ENCODE measurements around the gene JAZF1.

DNA sequence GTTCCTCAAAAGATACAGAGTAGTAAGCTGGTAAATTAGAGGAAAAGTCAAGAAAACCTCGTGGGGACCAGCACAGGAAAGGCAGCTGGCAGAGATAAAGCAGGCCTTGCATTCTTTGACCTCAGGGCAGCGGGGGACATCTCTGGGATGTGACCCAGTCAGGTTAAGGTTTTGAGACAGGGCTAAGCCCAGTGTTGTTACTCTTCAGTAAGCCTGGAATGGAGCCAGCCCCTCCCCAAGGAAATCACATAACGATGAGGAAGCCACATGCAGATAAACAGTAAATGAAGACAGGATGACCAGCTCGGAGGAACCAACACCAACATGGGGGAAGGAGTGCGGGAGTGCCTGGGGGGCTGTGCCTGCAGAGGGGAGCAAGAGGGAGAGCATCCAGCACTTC is 99.6 kb downstream of the JAZF1 start:
- TF ChIP-seq POLR2A (IDR thresholded peaks at IDR 0.05; ENCODE audit: low read depth, low read length) = no peak
- no peak for TF ChIP-seq SMC3 (IDR thresholded peaks at IDR 0.05; ENCODE audit: low read depth, low read length)
- TF ChIP-seq, protein P1, sequence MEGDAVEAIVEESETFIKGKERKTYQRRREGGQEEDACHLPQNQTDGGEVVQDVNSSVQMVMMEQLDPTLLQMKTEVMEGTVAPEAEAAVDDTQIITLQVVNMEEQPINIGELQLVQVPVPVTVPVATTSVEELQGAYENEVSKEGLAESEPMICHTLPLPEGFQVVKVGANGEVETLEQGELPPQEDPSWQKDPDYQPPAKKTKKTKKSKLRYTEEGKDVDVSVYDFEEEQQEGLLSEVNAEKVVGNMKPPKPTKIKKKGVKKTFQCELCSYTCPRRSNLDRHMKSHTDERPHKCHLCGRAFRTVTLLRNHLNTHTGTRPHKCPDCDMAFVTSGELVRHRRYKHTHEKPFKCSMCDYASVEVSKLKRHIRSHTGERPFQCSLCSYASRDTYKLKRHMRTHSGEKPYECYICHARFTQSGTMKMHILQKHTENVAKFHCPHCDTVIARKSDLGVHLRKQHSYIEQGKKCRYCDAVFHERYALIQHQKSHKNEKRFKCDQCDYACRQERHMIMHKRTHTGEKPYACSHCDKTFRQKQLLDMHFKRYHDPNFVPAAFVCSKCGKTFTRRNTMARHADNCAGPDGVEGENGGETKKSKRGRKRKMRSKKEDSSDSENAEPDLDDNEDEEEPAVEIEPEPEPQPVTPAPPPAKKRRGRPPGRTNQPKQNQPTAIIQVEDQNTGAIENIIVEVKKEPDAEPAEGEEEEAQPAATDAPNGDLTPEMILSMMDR (conservative IDR thresholded peaks at IDR 0.05; ENCODE audit: low read depth, low read length) = no peak
- TF ChIP-seq MXI1 (IDR thresholded peaks at IDR 0.05; ENCODE audit: borderline replicate concordance, low read depth, low read length) = no peak
- TF ChIP-seq, protein P2, sequence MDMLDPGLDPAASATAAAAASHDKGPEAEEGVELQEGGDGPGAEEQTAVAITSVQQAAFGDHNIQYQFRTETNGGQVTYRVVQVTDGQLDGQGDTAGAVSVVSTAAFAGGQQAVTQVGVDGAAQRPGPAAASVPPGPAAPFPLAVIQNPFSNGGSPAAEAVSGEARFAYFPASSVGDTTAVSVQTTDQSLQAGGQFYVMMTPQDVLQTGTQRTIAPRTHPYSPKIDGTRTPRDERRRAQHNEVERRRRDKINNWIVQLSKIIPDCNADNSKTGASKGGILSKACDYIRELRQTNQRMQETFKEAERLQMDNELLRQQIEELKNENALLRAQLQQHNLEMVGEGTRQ (IDR thresholded peaks at IDR 0.05; ENCODE audit: low read depth, low read length) = no peak
- no peak for TF ChIP-seq BHLHE40 (IDR thresholded peaks at IDR 0.05; ENCODE audit: low read depth, low read length)
- TF ChIP-seq MAFK (IDR thresholded peaks at IDR 0.05; ENCODE audit: low read depth, low read length) = no peak
- no peak for TF ChIP-seq CEBPB (IDR thresholded peaks at IDR 0.05; ENCODE audit: low read depth, low read length)
- TF ChIP-seq CHD1 (IDR thresholded peaks at IDR 0.05; ENCODE audit: low read depth, low read length) = no peak
- no peak for TF ChIP-seq RAD21 (IDR thresholded peaks at IDR 0.05; ENCODE audit: low read length)
- no peak for TF ChIP-seq MAZ (IDR thresholded peaks at IDR 0.05; ENCODE audit: borderline replicate concordance, low read depth, low read length)

Data from IMR-90 (cell line).